IMR-90 (cell line): ENCODE data around the gene ARMH1. TPM values are rescaled to one million over a fixed set of nuclear protein-coding genes. Genes with fewer than 3 reads are reported as not detected.

Experiments used
- ATAC-seq: fragments of 200-7000 bp; cut with Tn5 transposase; 2 replicates; pipeline ENCODE4 v1.9.1; 2020; ENCODE audit warnings: low read depth, mild to moderate bottlenecking, moderate library complexity
- BruUV-seq: library from RNA; stranded (reverse); fragments of 400-500 nt; replicated peaks from 2 replicates; lab custom pipeline; 2021; lab: Mats Ljungman, UMichigan
- CTCF ChIA-PET: fragments of 300-600 bp; formaldehyde crosslinking; extraction: SDS; loops from one replicate; lab custom pipeline; 2021; ENCODE audit warnings: antibody characterized with exemption; lab: Yijun Ruan, JAX
- POLR2A ChIA-PET: fragments of 300-600 bp; sonication (Branson Sonifier 250); formaldehyde crosslinking; loops from one replicate; lab custom pipeline; 2022; ENCODE audit warnings: antibody characterized with exemption; ENCODE audit not compliant: unreplicated experiment; lab: Charles Lee
- DNase-seq: peaks from one replicate; pipeline ENCODE4 v3.0.0; 2013
- H2AFZ ChIP-seq: replicated peaks from 2 replicates; pipeline ENCODE3; 2013; ENCODE audit warnings: low read length, mild to moderate bottlenecking; ENCODE audit not compliant: poor library complexity
- H2AK5ac ChIP-seq: 2 replicates; pipeline ENCODE4 v1.6.1; 2013; ENCODE audit warnings: low read depth, low read length, inconsistent platforms
- H2AK9ac ChIP-seq: replicated peaks from 2 replicates; pipeline ENCODE3; 2013; ENCODE audit warnings: mild to moderate bottlenecking, low read depth, low read length, moderate library complexity; ENCODE audit not compliant: poor library complexity
- H2BK120ac ChIP-seq: 2 replicates; pipeline ENCODE4 v1.6.1; 2013; ENCODE audit warnings: low read depth, low read length, inconsistent platforms
- H2BK15ac ChIP-seq: 3 replicates; pipeline ENCODE4 v1.6.1; 2013; ENCODE audit warnings: low read depth, low read length, inconsistent platforms
- H2BK20ac ChIP-seq: 2 replicates; pipeline ENCODE4 v1.6.1; 2013; ENCODE audit warnings: low read depth, mild to moderate bottlenecking, inconsistent platforms, low read length, moderate library complexity
- H2BK5ac ChIP-seq: 2 replicates; pipeline ENCODE4 v1.6.1; 2013; ENCODE audit warnings: mild to moderate bottlenecking, low read depth, low read length, inconsistent platforms; ENCODE audit not compliant: poor library complexity, severe bottlenecking
- H3K14ac ChIP-seq: replicated peaks from 2 replicates; pipeline ENCODE4 v1.6.1; 2013; ENCODE audit warnings: low read depth, low read length, inconsistent platforms
- H3K18ac ChIP-seq: 2 replicates; pipeline ENCODE4 v1.6.1; 2013; ENCODE audit warnings: low read depth, low read length, control low read depth
- H3K23ac ChIP-seq: 2 replicates; pipeline ENCODE4 v1.6.1; 2013; ENCODE audit warnings: low read depth, low read length, inconsistent platforms
- H3K27ac ChIP-seq: 2 replicates; pipeline ENCODE4 v1.5.1; 2013; ENCODE audit warnings: mild to moderate bottlenecking, control low read depth, low read length; ENCODE audit not compliant: insufficient read depth
- H3K27me3 ChIP-seq: 2 replicates; pipeline ENCODE4 v1.6.1; 2013; ENCODE audit warnings: low read length; ENCODE audit not compliant: control insufficient read depth, insufficient read depth
- H3K36me3 ChIP-seq: 2 replicates; pipeline ENCODE4 v1.6.1; 2013; ENCODE audit warnings: low read length, mixed read lengths; ENCODE audit not compliant: control insufficient read depth, insufficient read depth
- H3K4ac ChIP-seq: 2 replicates; pipeline ENCODE4 v1.6.1; 2013; ENCODE audit warnings: low read depth, low read length, inconsistent platforms
- H3K4me1 ChIP-seq: 2 replicates; pipeline ENCODE4 v1.6.1; 2013; ENCODE audit warnings: low read length, mixed read lengths; ENCODE audit not compliant: control insufficient read depth, insufficient read depth
- H3K4me2 ChIP-seq: 2 replicates; pipeline ENCODE4 v1.6.1; 2013; ENCODE audit warnings: low read depth, mild to moderate bottlenecking, control low read depth, low read length, moderate library complexity
- H3K4me3 ChIP-seq: 2 replicates; pipeline ENCODE4 v1.5.1; 2013; ENCODE audit warnings: low read depth, mild to moderate bottlenecking, control low read depth, low read length, moderate library complexity; ENCODE audit not compliant: insufficient read depth
- H3K56ac ChIP-seq: 2 replicates; pipeline ENCODE4 v1.6.1; 2013; ENCODE audit warnings: low read length, inconsistent platforms; ENCODE audit not compliant: insufficient read depth; ENCODE audit errors: extremely low read depth
- H3K79me1 ChIP-seq, 2 experiments: 2 replicates each; pipeline ENCODE4 v1.6.1; 2013; ENCODE audit warnings: low read length in 2 of 2, inconsistent platforms in 1 of 2, low read depth in 1 of 2
- H3K9ac ChIP-seq: 2 replicates; pipeline ENCODE4 v1.6.1; 2013; ENCODE audit warnings: low read depth, low read length, control low read depth
- H3K9me1 ChIP-seq: 2 replicates; pipeline ENCODE4 v1.6.1; 2013; ENCODE audit warnings: low read length, inconsistent platforms; ENCODE audit not compliant: insufficient read depth
- H3K9me3 ChIP-seq: 2 replicates; pipeline ENCODE4 v1.6.1; 2013; ENCODE audit warnings: low read length; ENCODE audit not compliant: control insufficient read depth, insufficient read depth
- H4K20me1 ChIP-seq: 2 replicates; pipeline ENCODE4 v1.6.1; 2013; ENCODE audit warnings: low read length, inconsistent platforms; ENCODE audit not compliant: insufficient read depth
- H4K5ac ChIP-seq: 2 replicates; pipeline ENCODE4 v1.6.1; 2013; ENCODE audit warnings: mild to moderate bottlenecking, low read depth, low read length, control low read depth
- H4K8ac ChIP-seq, 2 experiments: 2 replicates each; pipeline ENCODE4 v1.6.1; 2013; ENCODE audit warnings: low read depth in 2 of 2, low read length in 2 of 2, control low read depth in 1 of 2, inconsistent platforms in 1 of 2
- H4K91ac ChIP-seq: 2 replicates; pipeline ENCODE4 v1.6.1; 2013; ENCODE audit warnings: low read depth, low read length, inconsistent platforms; ENCODE audit not compliant: insufficient read depth
- BHLHE40 ChIP-seq: fragments of 150-350 bp; IDR thresholded peaks from 2 replicates; pipeline ENCODE4 v1.6.1; 2016; ENCODE audit warnings: mild to moderate bottlenecking, low read depth, low read length
- CEBPB ChIP-seq: IDR thresholded peaks from 2 replicates; pipeline ENCODE4 v1.6.1; 2012; ENCODE audit warnings: low read depth, low read length, improper control_type of control experiment
- CHD1 ChIP-seq: IDR thresholded peaks from 2 replicates; pipeline ENCODE4 v1.6.1; 2012; ENCODE audit warnings: low read depth, low read length, improper control_type of control experiment
- CTCF ChIP-seq: conservative IDR thresholded peaks from 2 replicates; pipeline ENCODE4 v1.5.1; 2012; ENCODE audit warnings: mild to moderate bottlenecking, low read depth, low read length, improper control_type of control experiment
- MAFK ChIP-seq: IDR thresholded peaks from 2 replicates; pipeline ENCODE4 v1.6.1; 2012; ENCODE audit warnings: low read depth, low read length, improper control_type of control experiment
- RFX5 ChIP-seq: IDR thresholded peaks from 2 replicates; pipeline ENCODE4 v1.8.0; 2012; ENCODE audit warnings: low read depth, mild to moderate bottlenecking, low read length, moderate library complexity
- WGBS, 2 experiments: methylation state at CpG; one replicate each; pipeline versions ENCODE4 v1.1.5 to v1.1.7; 2013; ENCODE audit warnings: missing lambda C conversion rate in 2 of 2; ENCODE audit not compliant: insufficient read length in 1 of 2; ENCODE audit errors: extremely low coverage in 2 of 2; 5-methylcytosine and 5-hydroxymethylcytosine counted together
- dilution Hi-C: fragments of 300-500 bp; cut with HindIII; formaldehyde crosslinking; loops from one replicate; pipeline ENCODE4 v1.14.3; 2018; ENCODE audit warnings: low sequenced_read_pairs; ENCODE audit not compliant: unreplicated experiment
- in situ Hi-C: fragments of 300-500 bp; cut with MboI; formaldehyde crosslinking; loops from 3 replicates; pipeline ENCODE4 v1.14.3; 2019; ENCODE audit warnings: low sequenced_read_pairs, inconsistent platforms, mixed read lengths
- intact Hi-C: fragments of 100-400 bp; cut with micrococcal nuclease; formaldehyde crosslinking; loops from 2 replicates; pipeline ENCODE4 v1.10.0; 2022
- polyA plus RNA-seq, 3 experiments: library from polyadenylated mRNA; depleted of rRNA; stranded (reverse); fragments of >200 nt; gene quantifications; 2 replicates each; pipeline ENCODE4 v1.2.3, GENCODE V29; 2012; ENCODE audit warnings: low replicate concordance in 1 of 3
- total RNA-seq: library from RNA; depleted of rRNA; stranded (reverse); fragments of >200 nt; gene quantifications from 2 replicates; pipeline ENCODE4 v1.2.3, GENCODE V29; 2012

The ARMH1 gene
- total and polyA plus RNA-seq, 2 of the 4 experiments (the other 2 are of a cell fraction) = 0.36 to 0.72 TPM

- no peaks in the 10 kb centered on the region for H4K20me1 ChIP-seq
- intact Hi-C loops (no loop called here), dilution Hi-C loops (no loop called here), in situ Hi-C loops (no loop called here)
- WGBS, 2 experiments = no CpG with 5 or more reads among the region's 2 CpGs
- no peak overlapping the region for H4K5ac ChIP-seq
- no peak for ATAC-seq
- ChIA-PET POLR2A (no interaction called here), CTCF (no interaction called here)
- no peak overlapping the region for H3K4ac ChIP-seq
- H3K9ac ChIP-seq = no peak overlapping the region
- no peak overlapping the region for H3K18ac ChIP-seq
- H3K4me3 ChIP-seq = no peak overlapping the region
- no peak overlapping the region for H3K4me2 ChIP-seq
- H3K27ac ChIP-seq = no peak overlapping the region
- no peak overlapping the region for H3K23ac ChIP-seq
- H2AFZ ChIP-seq = no peak overlapping the region
- H2BK120ac ChIP-seq = no peak overlapping the region
- H2BK5ac ChIP-seq = no peak overlapping the region
- H4K8ac ChIP-seq = no peak overlapping the region
- DNase-seq = no peak
- no peak overlapping the region for H2AK5ac ChIP-seq
- TF ChIP-seq CHD1 (no peak), BHLHE40 (no peak), RFX5 (no peak), MAFK (no peak), CEBPB (no peak), CTCF (no peak)
- H3K4me1 ChIP-seq = no peaks in the 10 kb centered on the region
- BruUV-seq = no TSS peak
- H3K9me3 ChIP-seq = no peaks in the 10 kb centered on the region
- H3K14ac ChIP-seq = no peak overlapping the region
- no peak overlapping the region for H2BK20ac ChIP-seq
- no peak overlapping the region for H2BK15ac ChIP-seq
- H3K27me3 ChIP-seq = peaks cover 19% of the 10 kb centered on the region
- H3K9me1 ChIP-seq = no peaks in the 10 kb centered on the region
- H4K91ac ChIP-seq = no peak overlapping the region
- H3K36me3 ChIP-seq = no peaks in the 10 kb centered on the region
- H2AK9ac ChIP-seq = no peak overlapping the region
- no peaks in the 10 kb centered on the region for H3K79me1 ChIP-seq
- H3K56ac ChIP-seq = no peak overlapping the region
These were observed 18.6 kb downstream of the ARMH1 start for GRCh38 chr1:44693159-44693558.
